ENCODE data around the gene AREG.
A peak's percentile ranks its signal among the peaks of the same experiment; 100 is the strongest.
"Not testable (repeated sequence)": the region's sequence is repeated elsewhere in the genome, so short reads cannot be mapped to it uniquely, and the experiment has no call there.

AREG gene

DNA sequence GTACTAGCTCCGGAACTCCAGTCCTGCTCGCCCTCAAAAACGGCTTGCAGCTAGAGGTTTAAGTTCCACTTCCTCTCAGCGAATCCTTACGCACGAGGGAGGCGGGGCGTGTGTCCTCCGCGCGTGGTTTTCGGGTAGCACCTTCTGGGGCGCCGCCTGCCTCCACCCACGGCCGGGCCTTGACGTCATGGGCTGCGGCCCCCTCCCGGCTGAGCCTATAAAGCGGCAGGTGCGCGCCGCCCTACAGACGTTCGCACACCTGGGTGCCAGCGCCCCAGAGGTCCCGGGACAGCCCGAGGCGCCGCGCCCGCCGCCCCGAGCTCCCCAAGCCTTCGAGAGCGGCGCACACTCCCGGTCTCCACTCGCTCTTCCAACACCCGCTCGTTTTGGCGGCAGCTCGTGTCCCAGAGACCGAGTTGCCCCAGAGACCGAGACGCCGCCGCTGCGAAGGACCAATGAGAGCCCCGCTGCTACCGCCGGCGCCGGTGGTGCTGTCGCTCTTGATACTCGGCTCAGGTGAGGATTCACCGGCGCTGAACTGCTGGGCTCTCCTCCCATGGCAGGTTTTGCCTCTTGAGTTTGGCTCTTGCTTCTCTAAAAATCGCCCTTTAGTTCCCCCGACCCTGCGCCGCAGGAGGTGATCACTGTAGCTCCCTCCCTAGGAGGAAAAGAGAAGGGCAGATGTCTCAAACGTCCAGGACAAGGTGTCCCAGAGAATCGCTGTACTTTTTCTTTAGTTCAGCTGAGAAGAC, at the start of gene AREG:
Gene AREG, plus strand, starts transcription at position 246 of the 752 bp plus-strand sequence. Its CDS starts 210 bp downstream, at position 456.
- peak; percentile 64 for DNase-seq (ENCODE audit: low read depth)

GRCh38 chr4:74395633-74396032, 49.3 kb upstream of the AREG start:
- DNase-seq (ENCODE audit: low read depth), result no peak

DNA sequence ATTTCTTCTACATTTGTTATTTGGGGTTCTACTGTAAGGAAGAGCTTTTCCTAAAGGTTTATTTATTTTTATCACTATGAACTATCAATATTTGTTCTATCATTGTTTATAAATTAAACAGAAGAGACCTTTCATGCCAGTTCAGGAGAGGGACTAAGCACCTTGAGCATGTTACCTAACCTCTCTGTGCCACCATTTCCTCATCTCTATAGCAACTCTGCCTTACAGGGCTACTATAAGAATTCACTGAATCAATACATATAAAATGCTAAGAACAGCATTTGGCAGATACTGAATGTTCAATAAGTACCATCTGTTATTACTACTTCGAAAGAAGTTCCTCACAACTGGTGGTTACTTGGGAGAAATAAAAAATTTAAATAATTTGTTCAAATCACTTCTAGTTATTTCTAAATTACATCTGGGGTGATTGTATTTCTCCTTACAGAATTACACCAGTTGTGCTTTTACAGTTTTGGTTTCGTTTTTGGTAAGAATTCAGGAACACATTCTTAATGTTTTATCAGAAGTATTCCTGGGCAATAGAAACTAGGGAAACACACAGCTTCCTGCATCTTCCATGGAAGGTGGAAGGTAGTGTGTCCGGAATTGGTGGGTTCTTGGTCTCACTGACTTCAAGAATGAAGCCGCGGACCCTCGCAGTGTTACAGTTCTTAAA, 47.0 kb upstream of the AREG start:
- no peak for DNase-seq (ENCODE audit: low read depth)

DNA sequence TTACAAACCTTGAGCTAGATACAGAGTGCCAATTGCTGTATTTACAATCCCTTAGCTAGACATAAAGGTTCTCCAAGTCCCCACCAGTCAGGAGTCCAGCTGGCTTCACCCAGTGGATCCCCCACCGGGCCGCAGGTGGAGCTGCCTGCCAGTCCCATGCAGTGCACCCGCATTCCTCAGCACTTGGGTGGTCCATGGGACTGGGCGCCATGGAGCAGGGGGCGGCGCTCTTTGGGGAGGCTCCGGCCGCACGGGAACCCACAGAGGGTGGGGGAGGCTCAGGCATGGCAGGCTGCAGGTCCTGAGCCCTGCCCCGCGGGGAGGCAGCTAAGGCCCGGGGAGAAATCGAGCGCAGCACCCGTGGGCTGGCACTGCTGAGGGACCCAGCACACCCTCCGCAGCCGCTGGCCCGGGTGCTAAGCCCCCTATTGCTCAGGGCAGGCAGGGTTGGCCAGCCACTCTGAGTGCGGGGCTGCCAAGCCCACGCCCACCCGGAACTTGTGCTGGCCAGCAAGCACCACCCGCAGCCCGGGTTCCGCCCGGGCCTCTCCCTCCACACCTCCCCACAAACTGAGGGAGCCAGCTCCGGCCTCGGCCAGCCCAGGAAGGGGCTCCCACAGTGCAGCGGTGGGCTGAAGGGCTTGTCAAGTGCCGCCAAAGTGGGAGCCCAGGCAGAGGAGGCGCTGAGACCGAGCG, 45.9 kb upstream of the AREG start:
- not testable (repeated sequence) for DNase-seq (ENCODE audit: low read depth)

GRCh38 chr4:74400395-74400794, 44.5 kb upstream of the AREG start:
- no peak for DNase-seq (ENCODE audit: low read depth)

- DNase-seq (ENCODE audit: low read depth), result no peak
Observed at GRCh38 chr4:74402692-74403456, 42.1 kb upstream of the AREG start.

GRCh38 chr4:74407891-74408290, 37.0 kb upstream of the AREG start:
- DNase-seq (ENCODE audit: low read depth), result no peak

DNA sequence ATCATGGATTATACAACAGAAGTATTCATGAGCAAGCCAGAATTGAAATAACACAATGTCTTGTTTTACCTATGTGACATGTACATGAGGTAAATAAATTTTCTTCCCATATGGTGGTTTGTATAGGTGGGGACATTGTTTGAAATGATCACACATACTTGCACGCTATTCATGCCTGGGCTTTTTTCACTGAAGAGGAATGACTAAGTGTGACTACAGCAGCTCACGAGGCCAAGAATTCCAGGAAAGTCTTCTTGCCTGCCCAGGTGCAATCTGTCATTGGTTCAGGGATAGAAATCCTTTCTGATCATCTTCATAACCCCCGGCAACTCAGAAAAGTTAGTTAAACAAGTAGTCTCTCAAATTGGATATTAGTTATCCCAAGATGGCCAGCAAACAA, 36.3 kb upstream of the AREG start:
- DNase-seq (ENCODE audit: low read depth), result no peak

- DNase-seq (ENCODE audit: low read depth), result no peak
Observed at GRCh38 chr4:74410272-74410671, 34.7 kb upstream of the AREG start.

GRCh38 chr4:74412225-74412624, 32.7 kb upstream of the AREG start:
- no peak for DNase-seq (ENCODE audit: low read depth)

GRCh38 chr4:74413265-74413664, 31.7 kb upstream of the AREG start:
- DNase-seq (ENCODE audit: low read depth), result no peak

- DNase-seq (ENCODE audit: low read depth), result no peak
Observed at GRCh38 chr4:74414149-74414809, 30.7 kb upstream of the AREG start.

- no peak for DNase-seq (ENCODE audit: low read depth)
Observed at GRCh38 chr4:74415602-74416300, 29.2 kb upstream of the AREG start.

DNA sequence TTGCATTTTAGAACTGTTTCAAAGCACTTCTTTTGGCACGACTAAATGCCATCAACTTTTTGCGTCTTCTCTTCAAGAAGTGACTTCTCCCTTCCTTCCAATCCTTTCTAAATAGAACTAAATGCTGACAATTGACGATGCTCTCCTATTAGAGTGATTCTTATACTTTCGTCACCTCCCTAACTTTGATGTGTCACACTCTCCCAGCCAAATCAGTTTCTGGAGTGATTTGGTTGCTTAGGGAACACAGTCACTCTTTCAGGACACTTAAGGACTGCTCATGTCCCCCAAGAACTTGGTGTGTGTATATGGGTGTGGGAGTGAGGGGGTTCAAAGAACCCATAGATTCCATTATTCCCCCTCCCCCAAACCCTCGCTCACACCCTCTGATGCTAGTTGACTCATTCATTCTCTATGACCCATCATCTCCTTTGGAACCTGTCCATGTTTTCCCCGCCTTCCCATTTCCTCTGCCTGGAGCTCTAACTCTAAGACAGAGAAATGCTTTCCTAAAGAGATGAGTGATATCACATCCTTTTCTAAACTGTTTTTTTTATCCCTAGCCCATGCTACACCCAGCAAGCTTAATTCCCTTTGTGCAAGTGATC, 26.8 kb upstream of the AREG start:
- peak; percentile 55 for DNase-seq (ENCODE audit: low read depth)

- no peak for DNase-seq (ENCODE audit: low read depth)
Observed at GRCh38 chr4:74420863-74421262, 24.1 kb upstream of the AREG start.

GRCh38 chr4:74423104-74423503, 21.8 kb upstream of the AREG start:
- peak; percentile 56 for DNase-seq (ENCODE audit: low read depth)

DNA sequence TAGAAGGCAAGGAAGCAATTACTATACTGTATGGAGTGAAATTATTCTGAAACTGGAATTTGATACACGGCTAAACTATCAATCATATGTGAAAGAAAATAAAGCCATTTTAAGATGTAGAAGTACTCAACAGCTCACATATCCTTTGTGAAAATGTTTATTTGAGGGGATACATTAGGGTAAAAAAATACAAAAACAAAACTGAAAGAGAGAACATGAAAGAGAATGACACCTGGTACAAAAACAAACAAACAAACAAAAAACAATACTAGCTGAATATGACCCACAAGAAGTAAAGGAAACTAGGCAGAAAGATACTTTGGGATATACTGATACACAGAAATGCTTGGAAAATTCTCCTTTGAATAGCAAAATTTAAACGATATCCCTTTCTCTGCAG, 20.8 kb upstream of the AREG start:
- DNase-seq (ENCODE audit: low read depth), result no peak

DNA sequence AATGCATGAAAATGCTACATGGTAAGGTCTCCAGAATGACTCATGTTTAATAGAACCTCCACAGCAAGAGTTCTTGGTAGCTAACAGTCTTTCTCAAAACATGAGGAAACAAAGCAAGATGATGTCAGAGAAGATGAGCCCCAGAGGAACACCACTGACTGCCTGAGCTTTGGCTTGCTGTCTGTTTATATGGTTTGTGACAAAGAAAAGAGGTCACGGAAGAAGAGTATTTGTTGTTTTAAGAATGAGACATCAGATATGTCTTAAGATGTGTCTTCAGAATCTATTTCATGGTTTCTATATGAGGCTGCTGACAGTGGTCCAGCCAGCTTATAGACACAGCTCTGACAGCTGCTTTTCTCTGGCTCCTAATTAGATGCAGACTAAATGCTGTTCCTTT, 18.8 kb upstream of the AREG start:
- DNase-seq (ENCODE audit: low read depth), result peak; percentile 89

GRCh38 chr4:74428276-74428675, 16.7 kb upstream of the AREG start:
- DNase-seq (ENCODE audit: low read depth), result no peak

- peak; percentile 22 for DNase-seq (ENCODE audit: low read depth)
Observed at GRCh38 chr4:74431113-74431826, 13.7 kb upstream of the AREG start.
